ENCODE data around the gene DUSP6.
"Not testable (repeated sequence)": the region's sequence is repeated elsewhere in the genome, so short reads cannot be mapped to it uniquely, and the experiment has no call there.

Gene DUSP6

GRCh38 chr12:89351489-89352241 lies 636 bp downstream of the DUSP6 start:
- DNase-seq, result peak; percentile 16

- DNase-seq, result no peak
Measured at GRCh38 chr12:89350630-89351488, 1.4 kb downstream of the DUSP6 start.

DNA sequence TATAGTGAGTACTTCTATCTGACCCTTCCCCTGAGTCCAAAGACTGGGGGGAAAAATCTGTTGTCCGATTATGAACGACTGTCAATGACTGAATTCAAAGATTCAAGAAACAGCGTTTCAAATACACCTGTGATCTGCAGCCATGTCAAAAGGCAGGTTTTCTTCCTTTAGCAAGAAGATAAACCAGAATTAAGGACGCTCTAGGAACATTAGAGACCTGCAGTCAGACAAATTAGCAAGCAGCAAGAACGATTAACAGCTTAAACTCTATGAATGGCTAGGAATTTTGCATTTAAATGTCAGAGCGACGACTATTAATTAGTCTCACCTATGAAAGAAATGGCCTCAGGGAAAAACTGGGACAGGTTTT lies 2.1 kb downstream of the DUSP6 start:
- DNase-seq, result no peak

DNA sequence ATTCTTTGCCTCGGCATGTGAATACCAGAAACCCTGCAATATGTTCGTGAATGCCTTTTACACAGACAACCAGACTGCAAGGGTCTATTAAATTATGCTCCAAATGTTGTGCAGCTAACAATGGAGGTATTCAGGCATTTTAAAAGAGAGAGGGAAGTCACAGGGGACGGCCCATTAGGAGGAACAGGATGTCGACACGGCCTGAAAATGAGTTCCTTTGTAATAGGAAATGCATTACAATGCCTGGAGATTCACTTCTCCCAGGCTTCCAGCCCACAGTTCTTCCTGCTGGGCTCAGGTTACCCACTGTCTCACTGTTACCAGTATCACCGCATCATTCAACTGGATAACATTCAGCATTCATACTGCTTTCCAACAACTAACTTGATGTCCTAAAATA lies 2.5 kb downstream of the DUSP6 start:
- DNase-seq, result no peak

DNA sequence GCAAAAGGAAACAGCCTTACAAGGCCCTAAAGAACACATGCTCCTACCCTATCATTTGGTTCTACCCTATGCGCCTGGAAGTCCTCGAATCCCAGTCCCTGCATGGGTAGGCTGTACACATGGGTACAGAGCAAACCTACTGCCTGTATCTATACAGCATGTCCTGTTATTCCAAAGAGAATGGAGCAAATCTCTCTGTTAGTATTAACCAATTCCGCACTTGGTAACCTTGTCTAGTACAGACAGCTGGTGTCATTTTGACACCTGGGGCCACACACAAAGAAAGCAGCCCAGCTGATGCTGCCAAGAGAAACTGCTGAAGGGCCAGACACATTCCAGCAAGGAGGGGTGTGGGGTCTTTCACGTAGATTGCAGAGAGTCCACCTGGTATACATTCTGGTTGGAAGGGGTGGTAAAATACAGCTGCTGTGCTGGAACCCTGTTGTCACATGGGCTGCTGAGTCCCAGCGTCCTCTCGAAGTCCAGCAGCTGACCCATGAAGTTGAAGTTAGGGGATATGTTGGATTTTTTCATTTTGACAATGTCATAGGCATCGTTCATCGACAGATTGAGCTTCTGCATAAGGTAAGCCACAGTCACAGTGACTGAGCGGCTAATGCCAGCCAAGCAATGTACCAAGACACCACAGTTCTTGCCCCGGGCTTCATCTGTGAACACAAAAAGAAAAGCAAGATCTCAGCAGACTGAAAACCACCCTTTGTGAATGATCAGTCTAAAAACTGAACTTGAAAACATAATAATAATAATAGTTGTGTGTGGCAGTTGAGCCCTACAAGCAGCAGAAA lies 3.2 kb downstream of the DUSP6 start:
- no peak for DNase-seq

DNA sequence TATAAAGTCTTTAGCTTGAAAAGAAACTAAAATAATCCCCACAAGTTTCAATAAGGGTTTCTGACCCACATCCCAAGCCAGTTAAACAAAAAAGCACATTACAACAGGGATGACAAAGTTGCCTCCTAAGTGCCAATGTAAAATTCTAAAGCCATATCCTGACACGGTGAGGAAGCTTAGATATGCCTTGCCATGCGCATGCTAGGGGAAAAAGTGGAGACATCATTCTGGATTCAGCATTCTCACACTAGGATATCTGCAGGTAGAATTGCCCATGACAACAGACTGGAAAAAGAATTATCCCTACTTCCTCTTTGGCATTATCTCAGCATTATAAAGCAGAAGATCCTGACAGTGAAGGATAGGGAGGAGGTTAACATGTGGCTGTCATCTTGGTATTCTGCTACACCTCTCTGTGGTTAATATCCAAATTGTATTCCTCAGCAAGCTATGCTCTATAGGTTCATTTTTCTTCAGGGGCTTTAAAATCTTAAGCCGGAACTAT lies 4.9 kb downstream of the DUSP6 start:
- no peak for DNase-seq

- DNase-seq, result no peak
Measured at GRCh38 chr12:89346741-89347324, 5.5 kb downstream of the DUSP6 start.

GRCh38 chr12:89345830-89346740 lies 6.2 kb downstream of the DUSP6 start:
- no peak for DNase-seq

DNA sequence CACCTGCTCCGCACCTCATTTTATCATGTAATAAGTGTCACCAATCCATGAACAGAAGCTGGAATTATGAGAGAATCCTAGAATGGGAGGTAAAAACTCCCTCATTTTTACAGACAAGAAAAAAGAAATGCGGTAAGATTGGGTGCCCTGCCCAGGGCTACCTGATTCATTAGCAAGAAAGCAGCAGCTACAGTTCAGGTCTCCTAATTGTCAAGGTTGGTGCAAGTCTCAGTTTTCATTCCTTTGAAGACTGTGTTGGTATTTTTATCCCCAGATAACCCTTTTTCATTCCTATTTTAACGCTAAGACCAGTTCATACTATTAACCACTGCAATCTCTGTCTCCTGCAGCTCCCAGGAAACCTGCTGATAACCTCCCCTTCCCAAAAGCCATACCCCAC lies 6.9 kb downstream of the DUSP6 start:
- DNase-seq, result no peak

DNA sequence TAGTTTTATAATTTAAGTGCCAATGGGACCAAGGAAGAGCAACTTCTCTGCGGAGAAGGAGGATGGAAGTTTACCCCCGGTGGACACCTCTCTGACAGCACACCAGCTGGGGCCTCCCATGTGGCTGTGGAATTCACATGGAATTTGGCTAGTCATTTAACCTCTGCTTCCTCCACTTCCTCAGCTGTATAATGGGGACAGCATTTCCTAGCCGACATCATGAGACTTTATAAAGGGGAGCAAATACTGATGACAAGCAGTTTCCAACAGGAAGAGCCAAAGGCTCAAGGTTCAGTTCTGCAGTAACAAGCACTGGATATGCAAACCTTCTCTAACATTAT lies 7.5 kb downstream of the DUSP6 start:
- no peak for DNase-seq

GRCh38 chr12:89344043-89344861 lies 8.0 kb downstream of the DUSP6 start:
- no peak for DNase-seq

- DNase-seq, result no peak
Measured at GRCh38 chr12:89343127-89343526, 9.2 kb downstream of the DUSP6 start.

- no peak for DNase-seq
Measured at GRCh38 chr12:89340861-89341260, 11.4 kb downstream of the DUSP6 start.

- no peak for DNase-seq
Measured at GRCh38 chr12:89339526-89339925, 12.8 kb downstream of the DUSP6 start.

- not testable (repeated sequence) for DNase-seq
Measured at GRCh38 chr12:89337136-89337535, 15.2 kb downstream of the DUSP6 start.

DNA sequence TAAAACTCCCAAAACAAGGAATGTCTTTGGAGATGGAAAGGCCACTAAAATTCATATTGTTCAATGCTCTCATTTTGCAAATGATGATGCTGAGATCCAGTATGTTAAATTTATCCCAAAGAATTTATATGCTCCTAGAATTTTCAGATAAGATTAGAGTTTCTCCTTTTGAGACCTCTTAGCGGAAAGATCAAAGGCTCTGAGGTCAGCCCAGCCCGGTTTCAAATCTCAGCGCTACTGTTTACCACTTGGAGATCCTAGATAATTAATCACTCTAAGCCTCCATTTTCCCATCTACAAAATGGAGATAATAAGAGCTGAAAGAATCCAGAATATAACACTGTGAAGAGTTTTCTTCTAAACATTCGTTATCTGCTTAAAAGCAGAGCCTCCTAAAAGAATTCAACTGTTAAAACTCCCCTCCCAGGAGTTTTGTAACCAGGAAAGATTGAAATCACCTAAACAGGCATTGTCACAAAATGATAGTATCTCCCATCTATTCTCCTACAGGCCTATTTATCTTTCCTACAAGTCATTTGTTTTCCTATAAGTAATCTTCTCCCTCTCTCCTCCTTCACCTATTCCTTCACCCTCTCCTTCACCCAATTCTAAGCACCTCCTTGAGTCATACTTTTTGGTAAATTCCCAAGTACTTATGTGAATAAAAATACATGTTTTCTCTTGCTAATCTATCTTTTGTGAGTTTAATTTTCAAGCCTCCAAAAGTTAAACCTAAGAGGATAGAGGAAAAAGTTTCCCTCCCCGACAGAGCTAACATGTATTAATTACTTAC lies 16.7 kb downstream of the DUSP6 start:
- no peak for DNase-seq

GRCh38 chr12:89334548-89335169 lies 17.6 kb downstream of the DUSP6 start:
- no peak for DNase-seq

DNA sequence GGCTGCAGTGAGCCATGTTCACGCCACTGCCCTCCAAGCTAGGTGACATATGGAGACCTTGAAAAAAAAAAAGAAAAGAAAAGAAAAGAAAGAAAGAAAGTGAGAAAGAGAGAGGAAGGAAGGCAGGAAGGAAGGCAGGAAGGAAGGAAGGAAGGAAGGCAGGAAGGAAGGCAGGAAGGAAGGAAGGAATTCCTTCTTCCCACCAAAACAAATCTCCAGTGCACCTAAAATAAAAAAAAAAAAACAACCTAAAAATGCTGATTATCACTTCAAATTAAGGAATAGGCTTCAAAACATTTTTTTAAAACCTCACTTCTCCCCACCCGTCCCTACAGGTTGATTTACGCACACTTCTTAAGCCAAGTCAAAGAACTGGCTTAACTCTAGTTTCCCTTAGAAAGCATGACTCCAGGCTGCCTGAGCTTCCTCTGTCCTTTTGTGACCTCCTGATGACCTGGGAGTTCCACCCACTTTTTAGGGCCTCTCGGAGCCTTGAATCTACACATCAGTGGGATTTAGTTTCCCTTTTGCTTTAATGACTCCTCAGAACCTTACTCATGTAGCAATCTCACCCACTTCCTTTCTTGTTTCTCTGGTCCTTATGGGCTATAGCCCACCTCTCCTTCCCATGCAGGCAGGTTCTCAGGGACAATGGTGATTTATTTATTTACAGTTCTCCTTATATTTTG lies 18.6 kb downstream of the DUSP6 start:
- no peak for DNase-seq

All from effector CD4-positive, alpha-beta T cell (primary cell).